GM18511 (cell line): ENCODE data around the gene MED25.

ENCODE experiments used
- ATAC-seq: cut with Tn5 transposase; IDR thresholded peaks from one replicate; pipeline ENCODE4 v1.9.1; 2021; ENCODE audit warnings: mild to moderate bottlenecking, moderate library complexity; ENCODE audit not compliant: unreplicated experiment

MED25 gene

DNA sequence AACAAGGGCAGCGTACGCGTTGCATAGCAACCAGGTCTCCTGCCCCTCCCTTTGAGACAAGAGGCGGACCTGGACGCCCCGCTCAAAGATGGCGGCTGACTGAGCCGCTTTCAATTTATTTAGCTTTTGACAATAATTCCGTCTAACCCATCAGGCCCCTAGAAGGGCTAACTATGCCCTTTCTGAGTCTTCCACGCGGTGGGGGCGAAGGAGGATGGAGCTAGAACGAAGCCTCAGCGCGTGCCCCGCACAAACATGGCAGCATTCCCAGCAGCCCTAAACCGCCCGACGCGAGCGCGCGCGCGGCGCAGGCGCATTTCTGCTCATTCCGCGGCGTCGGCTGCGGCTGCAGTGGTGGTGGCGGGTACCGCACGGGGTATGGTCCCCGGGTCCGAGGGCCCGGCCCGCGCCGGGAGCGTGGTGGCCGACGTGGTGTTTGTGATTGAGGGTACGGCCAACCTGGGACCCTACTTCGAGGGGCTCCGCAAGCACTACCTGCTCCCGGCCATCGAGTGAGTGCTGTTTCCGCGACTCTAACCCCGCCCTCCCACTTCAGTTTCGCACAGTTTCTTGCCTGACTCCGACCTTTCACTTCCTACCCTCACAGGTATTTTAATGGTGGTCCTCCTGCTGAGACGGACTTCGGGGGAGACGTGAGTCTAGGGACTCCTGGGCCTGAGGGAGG, at the start of gene MED25:
Gene MED25, plus strand, starts transcription at position 326 of the 685 bp plus-strand sequence. Its CDS starts 53 bp downstream, at position 379.
- peak; percentile 72 for ATAC-seq

DNA sequence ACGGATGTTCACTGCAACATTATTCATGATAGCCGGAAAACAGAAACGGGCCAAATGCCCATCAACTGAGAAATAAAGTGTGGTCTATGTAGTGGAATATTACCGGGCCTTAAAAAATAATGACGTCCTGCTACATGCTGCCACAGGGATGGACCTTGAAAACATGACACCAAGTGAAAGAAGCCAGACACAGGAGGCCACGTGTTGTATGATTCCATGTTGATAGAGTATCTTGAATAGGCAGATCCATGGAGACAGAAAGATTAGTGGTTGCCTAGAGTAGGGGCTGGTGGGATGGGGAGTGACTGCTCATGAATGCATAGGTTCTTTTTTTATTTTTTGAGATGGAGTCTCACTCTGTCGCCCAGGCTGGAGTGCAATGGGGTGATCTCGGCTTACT, 47.6 kb upstream of the MED25 start:
- no peak for ATAC-seq

DNA sequence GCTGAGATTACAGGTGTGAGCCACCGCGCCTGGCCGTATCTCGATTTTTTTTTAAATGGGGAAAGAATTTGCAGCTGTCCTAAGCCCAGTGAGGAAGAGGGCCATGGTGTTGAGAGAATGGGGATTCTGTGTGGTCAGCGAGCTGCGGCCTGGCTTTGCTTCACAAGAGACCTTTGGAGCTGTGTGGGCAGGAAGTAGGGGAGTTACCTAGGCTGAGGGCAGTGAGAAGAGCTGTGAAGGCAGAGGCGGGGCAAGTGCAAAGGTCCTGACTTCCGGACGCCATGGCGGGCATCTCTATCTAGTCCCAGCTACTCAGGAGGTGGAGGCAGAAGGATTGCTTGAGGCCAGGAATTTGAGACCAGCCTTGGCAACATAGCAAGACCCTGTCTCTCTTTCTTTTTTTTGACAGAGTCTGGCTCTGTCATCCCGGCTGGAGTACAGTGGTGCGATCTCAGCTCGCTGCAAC, 46.4 kb upstream of the MED25 start:
- ATAC-seq: no peak

DNA sequence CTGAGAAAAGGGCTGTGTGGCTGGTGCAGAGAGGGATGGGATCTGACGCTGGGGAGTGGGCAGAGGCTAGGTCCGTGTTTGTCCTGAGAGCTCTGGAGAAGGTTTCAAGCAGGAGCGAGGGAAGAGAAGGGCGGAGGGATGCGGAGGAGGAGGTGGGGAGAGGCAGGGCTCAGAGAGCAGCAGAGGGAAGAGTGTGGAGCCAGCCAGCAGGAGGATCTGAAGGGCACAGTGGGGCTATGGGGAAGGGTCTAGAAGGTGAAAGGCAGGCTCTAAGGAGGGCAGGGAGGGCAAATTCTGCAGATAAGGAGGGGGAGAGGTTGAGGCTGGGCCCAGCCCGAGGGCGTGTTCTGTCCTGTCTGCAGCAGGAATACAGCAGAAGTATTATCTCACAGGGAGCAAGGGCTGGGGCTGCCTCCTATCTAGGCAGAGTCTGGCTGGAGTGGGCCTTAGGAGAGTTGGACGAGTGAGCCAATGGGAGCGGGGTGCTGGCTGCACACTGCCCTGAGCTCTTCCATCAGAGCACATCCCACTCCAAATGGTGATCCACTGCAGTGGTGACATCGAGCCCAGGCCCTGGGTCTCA, 45.1 kb upstream of the MED25 start:
- ATAC-seq: no peak

DNA sequence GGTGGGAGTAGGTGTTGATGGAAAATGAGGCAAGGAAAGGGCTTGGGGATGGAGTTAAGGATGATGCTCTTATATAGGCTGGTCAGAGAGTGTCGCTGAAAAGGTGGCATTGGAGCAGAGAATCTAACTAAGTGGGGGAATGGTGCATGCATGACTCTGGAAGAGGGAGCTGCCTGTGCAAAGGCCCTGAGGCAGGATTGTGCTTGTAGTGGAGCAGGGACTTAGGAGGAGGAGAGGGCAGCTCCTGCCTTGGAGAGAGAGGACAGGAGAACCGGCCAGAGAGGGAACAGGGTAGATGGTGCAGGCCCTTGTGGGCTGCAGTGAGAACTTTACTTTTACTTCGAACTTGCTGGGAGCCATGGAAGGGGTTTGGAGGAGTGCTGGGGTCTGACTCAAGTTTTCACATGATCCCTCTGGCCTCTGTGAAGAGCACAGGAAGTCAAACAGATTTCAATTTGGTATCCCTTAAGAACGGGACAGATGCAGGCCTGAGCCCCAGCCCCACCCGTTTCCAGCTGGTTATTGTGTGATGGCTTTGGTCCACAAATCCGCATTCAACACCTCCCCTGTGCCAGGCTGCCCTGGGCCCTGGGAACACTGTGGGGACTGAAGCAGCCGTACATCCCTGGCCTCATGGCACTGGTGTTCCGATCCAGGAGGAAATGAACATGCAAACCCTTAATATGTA, 44.3 kb upstream of the MED25 start:
- ATAC-seq: no peak

DNA sequence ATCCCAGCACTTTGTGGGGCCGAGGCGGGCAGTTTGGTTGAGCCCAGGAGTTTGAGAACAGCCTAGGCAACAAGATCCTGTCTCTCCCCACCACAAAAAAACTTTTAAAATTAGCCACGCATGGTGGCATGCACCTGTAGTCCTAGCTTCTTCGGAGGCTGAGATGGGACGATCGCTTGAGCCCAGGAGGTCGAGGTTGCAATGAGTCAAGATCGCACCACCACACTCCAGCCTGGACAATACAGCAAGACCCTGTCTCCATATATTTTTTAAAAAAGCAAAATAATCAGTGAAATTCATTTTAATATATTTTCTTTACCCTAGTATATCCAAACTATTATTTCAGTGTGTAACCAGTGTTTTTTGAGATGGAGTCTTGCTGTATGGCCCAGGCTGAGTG, 43.1 kb upstream of the MED25 start:
- no peak for ATAC-seq

DNA sequence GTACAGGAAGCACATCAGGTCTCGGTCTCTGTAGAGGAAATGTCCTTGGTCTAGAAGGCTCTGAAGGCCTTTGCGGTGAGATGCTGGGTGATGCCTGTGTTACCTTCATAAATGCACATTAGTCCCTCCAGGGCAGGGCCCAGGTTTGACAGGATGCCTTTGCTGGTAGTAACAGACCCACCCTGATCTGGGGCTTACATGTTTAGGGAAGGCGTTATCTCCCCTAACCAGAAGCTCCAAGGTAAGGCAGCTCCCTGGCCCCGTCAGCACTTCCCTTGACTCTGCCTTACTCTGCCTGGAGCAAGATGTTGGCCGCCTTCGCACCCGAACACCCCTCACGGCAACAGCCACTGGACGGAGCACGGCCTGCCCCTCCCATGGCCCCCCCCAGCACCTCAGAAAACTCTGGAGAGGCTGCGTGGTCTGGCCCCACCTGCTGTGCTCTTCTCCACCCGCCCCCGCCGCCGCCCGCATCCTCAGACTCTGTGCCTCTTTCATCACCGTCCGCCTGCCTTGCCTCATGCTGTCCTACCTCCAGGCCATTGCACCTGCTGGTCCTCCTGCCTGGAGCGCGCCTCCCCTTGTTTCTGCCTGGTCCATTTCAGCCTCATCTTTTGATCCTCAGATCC, 42.2 kb upstream of the MED25 start:
- no peak for ATAC-seq

DNA sequence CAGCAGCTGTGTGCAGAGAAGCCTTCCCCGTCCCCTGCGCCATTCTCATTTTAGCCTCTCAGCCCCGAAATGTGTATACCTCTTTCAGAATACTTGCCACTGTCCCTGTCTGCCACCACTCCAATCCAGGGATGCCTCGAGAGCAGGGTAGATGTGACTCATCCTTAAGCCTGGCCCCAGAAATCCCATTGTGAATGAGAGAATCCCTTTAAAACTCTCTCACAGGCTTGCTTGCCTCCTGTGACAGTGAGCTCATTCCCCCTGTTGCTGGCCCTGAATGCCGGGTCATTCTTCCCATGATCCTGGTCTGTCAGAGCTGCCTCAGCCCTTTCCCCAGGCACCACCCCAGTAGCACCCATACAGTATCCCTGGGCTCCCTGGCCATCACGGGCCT, 41.7 kb upstream of the MED25 start:
- no peak for ATAC-seq

DNA sequence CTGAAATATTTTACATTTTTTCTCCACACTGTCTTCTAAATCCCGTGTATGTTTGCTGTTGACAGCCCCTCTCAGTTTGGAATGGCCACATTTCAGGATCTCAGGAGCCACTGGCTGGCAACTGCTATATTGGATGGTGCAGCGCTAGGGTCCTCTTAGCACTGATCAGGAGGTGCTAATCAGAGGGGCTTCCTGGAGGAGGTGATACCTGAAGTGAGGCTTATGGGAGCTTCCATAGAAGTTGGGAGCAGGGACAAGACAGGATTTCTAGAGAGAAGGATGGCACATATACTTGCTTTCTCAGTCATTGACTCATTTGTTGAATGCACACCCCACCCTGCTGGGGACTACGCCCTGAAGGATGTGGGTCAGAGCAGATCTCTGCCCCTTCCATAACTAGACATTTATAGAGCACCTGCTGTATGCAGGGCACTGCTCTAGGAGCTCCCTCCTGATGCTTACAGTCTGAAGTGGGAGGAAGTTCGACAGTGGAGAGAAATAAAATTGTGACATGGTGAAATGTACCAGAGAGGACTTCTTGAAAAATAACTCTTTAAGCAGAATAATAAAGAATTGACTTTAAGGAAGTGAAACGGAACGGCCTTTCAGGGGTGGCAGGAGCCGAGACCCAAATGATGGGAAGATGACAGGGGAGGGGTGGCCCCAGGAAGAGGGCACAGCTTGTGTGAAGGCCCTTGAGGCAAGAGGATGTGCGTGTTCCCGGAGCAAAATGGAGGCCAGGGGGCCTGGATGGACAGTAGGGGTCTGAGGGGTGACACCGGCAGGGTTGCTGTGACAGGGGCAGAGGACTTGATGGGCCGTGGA, 38.1 kb upstream of the MED25 start:
- ATAC-seq: no peak

DNA sequence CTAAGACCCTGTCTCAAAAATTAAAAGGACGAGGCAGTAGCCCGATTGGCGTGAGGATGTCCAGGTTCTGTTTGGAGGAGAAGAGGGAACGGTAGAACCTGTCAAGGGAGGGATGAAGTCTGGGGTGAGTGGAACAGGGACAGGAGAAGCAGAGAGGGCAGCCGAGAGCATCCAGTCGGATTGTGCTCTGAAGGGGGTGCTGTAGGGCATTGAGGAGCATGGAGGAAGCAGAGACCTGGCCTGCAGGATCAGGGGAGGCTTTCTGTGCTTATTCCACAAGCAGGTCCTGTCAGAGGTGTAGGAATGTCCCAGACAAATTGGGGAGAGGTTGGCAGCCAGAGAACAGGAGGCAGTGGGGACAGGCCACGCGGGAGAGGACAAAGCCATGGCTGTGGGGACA, 37.2 kb upstream of the MED25 start:
- no peak for ATAC-seq

DNA sequence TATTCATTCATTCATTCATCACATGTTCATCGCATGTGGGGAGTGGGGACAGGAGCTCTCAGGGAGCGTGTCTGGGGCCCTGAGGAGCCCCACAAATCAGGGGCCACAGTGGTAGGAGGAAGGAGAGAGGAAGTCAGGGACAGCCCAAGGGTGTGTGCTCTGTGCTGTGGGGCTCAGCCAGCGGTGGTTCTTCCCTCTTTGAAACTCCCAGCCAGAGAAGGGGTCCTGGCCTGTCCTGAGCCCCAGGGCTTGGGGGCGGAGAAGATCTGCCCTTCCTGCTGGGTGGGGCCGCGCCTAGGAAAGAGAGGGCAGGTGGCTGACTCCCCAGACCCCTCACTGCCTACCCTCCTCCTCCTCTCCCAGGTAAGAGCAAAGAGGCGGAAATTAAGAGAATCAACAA, 36.7 kb upstream of the MED25 start:
- no peak for ATAC-seq

DNA sequence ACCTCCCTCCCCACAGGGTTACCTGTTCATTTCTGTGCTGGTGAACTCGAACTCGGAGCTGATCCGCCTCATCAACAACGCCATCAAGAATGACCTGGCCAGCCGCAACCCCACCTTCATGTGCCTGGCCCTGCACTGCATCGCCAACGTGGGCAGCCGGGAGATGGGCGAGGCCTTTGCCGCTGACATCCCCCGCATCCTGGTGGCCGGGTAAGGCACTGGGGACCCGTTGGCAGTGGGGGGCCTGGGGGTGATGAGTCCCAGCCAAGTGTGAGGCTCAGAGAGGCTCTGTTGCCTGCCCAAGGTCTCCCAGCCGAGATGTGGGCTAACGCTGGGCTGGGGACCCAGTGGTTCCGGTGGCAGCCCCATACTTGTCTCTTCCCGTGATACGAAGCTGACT, 35.6 kb upstream of the MED25 start:
- no peak for ATAC-seq

DNA sequence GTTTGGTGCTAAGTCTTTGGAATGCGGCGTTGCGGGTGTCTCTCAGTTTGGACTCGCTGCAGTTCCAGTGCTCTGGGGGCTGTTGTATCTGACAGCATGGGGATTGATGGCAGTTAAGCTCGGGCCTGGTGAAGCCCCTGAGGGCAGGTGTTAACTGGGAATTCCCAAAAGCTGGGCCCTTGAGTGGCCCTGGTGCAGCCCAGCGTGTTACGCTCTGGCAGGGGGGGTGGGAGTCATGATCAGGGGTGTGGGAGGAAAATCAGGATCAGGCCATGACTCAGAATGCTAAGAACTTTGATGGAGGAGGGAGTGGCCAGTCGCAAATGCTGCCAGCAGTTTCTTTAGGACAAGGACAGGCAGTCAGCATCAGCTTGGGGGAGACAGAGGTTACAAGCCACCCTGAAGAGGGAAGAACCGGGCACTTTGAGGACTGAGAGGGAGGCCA, 31.7 kb upstream of the MED25 start:
- no peak for ATAC-seq

DNA sequence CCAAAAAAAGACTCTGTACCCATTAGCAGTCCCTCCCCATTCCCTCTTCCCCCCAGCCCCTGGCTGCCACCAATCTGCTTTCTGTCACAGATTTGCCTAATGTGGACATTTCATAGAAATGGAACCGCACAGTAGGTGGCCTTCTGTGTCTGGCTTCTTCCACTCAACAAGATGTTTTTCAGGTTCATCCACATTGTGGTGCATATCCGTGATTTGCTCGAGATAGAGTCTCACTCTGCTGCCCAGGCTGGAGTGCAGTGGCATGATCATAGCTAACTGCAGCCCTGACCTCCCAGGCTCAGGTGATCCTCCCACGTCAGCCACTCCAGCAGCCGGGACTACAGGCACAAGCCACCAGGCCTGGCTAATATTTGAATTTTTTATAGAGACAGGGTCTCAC, 30.3 kb upstream of the MED25 start:
- ATAC-seq: no peak

DNA sequence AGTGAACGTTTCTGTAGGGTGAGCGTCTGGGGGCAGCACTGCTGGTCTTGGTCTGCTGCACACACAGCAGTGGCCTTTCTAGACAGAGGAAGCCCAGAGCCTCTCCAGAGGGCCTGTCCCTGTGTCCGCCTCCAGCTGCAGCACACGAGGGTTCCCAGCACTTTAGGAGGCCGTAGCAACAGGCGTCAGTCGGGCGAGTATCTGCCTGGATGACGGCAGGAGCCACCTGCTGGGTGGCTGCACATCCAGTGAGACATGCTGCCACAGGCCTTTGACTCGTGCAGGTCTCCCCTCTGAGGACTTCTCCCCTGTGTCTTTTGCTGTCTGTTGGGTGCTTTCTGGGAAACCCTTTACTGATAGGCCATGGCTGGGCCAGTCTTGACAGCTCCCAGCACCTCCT, 29.2 kb upstream of the MED25 start:
- ATAC-seq: no peak

DNA sequence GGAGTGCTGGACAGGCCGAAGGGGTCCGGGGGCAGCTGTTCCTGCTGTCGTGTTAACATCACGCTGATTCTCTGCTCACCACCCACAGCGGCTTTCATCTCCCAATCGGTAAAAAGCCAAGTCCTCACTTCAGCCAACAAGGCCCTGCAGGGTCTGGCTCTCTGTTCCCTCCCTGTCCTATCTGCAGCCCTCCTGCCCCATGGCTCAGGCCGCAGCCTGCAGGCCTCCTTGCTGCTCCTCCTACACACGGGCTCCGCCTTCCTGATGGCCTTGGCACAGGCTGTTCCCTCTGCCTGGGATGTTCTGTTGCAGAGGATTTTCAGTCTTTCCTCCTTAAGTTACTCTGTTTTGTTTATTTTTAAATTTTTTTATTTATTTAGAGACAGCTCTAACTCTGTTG, 27.2 kb upstream of the MED25 start:
- ATAC-seq: no peak

DNA sequence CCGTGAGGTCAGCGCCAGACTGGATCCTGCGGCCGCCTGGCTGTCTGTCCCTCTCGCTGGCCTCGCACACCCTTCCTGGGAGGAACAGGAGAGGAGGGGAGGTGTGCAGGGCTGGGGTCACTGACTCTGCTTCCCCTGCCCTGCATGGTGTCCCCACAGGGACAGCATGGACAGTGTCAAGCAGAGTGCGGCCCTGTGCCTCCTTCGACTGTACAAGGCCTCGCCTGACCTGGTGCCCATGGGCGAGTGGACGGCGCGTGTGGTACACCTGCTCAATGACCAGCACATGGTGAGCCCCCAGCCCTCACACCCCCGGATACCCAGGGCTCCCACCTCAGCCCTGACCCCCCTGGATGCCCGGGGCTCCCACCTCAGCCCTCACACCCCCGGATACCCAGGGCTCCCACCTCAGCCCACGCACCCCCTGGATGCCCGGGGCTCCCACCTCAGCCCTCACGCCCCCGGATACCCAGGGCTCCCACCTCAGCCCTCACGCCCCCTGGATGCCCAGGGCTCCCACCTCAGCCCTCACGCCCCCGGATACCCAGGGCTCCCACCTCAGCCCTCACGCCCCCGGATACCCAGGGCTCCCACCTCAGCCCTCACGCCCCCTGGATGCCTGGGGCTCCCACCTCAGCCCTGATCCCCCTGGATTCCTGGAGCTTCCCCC, 26.2 kb upstream of the MED25 start:
- ATAC-seq: no peak

DNA sequence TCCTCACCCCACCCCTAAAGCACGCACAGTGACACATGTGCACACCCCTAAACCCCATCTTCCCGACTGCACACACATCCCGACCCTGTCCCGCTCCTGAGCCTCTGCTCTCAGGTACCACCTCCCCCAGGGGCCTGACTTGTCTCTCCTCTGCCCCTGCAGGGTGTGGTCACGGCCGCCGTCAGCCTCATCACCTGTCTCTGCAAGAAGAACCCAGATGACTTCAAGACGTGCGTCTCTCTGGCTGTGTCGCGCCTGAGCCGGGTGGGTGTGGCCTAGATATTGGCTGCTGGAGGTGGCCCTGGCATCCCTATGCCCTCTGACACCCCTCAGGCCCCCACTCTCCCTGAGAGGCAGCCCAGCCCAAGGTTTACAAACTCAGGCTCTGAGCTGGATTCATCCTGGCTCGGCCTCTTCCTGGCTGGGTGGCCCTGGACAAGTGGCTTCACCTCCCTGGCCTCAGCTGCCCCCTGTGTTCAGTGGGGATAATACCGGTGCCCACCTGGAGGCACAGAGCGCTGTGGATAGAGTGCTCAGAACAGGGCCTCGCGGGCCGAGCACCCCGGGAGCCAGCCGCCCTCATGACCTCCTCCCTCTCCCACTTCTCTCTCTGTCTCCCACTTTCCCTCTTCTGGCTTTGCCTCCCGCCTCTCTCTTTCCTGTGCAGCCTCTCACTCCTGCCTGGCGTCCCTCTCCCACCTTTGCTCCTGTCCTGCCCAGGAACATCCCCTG, 25.1 kb upstream of the MED25 start:
- no peak for ATAC-seq

DNA sequence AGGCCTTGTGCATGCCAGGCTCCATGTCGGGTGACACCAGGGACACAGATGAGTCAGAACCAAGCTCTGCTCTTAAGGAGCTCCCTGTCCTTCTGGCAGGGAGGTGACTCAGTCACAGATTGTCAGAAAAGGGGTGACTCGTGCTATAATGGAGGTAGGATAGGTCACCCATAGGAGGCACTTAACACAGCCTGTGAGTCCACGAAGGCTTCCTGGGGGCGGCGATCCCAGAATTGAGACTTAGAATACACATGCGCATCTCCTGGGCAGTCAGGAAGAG, 24.6 kb upstream of the MED25 start:
- no peak for ATAC-seq

DNA sequence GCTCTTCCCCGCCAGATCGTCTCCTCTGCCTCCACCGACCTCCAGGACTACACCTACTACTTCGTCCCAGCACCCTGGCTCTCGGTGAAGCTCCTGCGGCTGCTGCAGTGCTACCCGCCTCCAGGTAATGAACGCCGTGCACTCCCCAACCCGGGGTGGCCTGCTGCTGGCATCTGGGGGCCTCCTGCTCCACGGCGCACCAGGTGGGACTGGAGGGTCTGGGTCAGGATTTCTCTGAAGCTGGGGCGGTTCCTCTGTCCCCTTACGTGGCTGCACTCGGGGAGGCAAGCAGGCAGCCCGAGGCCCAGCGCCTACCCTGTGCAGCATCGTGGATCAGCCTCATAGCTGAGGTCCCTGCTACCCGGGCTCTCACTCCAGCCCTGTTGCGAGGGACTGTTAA, 22.5 kb upstream of the MED25 start:
- ATAC-seq: no peak
